CD4-positive, alpha-beta T cell (primary cell): ENCODE results near the gene VWF. TPM values are rescaled to one million over a fixed set of nuclear protein-coding genes. Genes with fewer than 3 reads are reported as not detected.

ENCODE experiments used
- ATAC-seq: fragments of 200-7000 bp; cut with Tn5 transposase; one replicate; pipeline ENCODE4 v1.10.0; 2022; ENCODE audit warnings: mild to moderate bottlenecking; ENCODE audit not compliant: poor library complexity
- CTCF ChIA-PET: fragments of 350-600 bp; sonication (Branson Sonifier 250); formaldehyde crosslinking; loops from one replicate; lab custom pipeline; 2021; ENCODE audit warnings: antibody characterized with exemption, inconsistent platforms; lab: Charles Lee
- POLR2A ChIA-PET: fragments of 350-600 bp; sonication (Branson Sonifier 250); formaldehyde crosslinking; loops from one replicate; lab custom pipeline; 2021; ENCODE audit warnings: antibody characterized with exemption, inconsistent platforms; lab: Charles Lee
- DNase-seq, 14 experiments: peaks; one replicate each; pipeline ENCODE4 v3.0.0-alpha.2; 2013 to 2020; ENCODE audit warnings: mixed read lengths in 2 of 14
- H3K27ac ChIP-seq, 2 donors: one replicate each; pipeline versions ENCODE4 v1.5.1 to v1.7.0; 2013; ENCODE audit warnings: low read length in 2 of 2, low read depth in 1 of 2, mild to moderate bottlenecking in 1 of 2
- H3K27me3 ChIP-seq, 2 experiments: 1 replicate in 1 of 2; 2 replicates in 1 of 2; pipeline versions ENCODE4 v1.6.1 to v1.7.0; 2013; ENCODE audit warnings: low read length in 2 of 2, control low read depth in 1 of 2, mild to moderate bottlenecking in 1 of 2, moderate library complexity in 1 of 2; ENCODE audit not compliant: insufficient read depth in 2 of 2, control insufficient read depth in 1 of 2
- H3K36me3 ChIP-seq: one replicate; pipeline ENCODE4 v1.6.1; 2013; ENCODE audit warnings: low read length, control low read depth; ENCODE audit not compliant: insufficient read depth
- H3K4me1 ChIP-seq: one replicate; pipeline ENCODE4 v1.6.1; 2013; ENCODE audit warnings: low read length, control low read depth; ENCODE audit not compliant: insufficient read depth
- H3K4me3 ChIP-seq: one replicate; pipeline ENCODE4 v1.5.1; 2013; ENCODE audit warnings: mild to moderate bottlenecking, low read length, moderate library complexity
- H3K9me3 ChIP-seq, 2 experiments: 1 replicate in 1 of 2; 2 replicates in 1 of 2; pipeline versions ENCODE4 v1.6.1 to v1.7.0; 2013; ENCODE audit warnings: low read length in 2 of 2, mild to moderate bottlenecking in 2 of 2, control low read depth in 1 of 2, moderate library complexity in 1 of 2; ENCODE audit not compliant: control insufficient read depth in 1 of 2, insufficient read depth in 1 of 2
- H3K27ac Mint-ChIP-seq: one replicate; pipeline ENCODE4 v1.8.0; 2020; ENCODE audit warnings: mixed read lengths
- H3K27me3 Mint-ChIP-seq: one replicate; pipeline ENCODE4 v1.8.0; 2021; ENCODE audit warnings: mixed read lengths
- H3K36me3 Mint-ChIP-seq: one replicate; pipeline ENCODE4 v1.8.0; 2021; ENCODE audit warnings: low read depth, mixed read lengths
- H3K4me1 Mint-ChIP-seq: one replicate; pipeline ENCODE4 v1.8.0; 2021; ENCODE audit warnings: low read depth, mixed read lengths
- H3K4me3 Mint-ChIP-seq: one replicate; pipeline ENCODE4 v1.8.0; 2020; ENCODE audit warnings: mild to moderate bottlenecking, mixed read lengths
- H3K9me3 Mint-ChIP-seq: one replicate; pipeline ENCODE4 v1.8.0; 2020; ENCODE audit warnings: mixed read lengths
- intact Hi-C, 2 experiments: fragments of 100-400 bp; cut with DNase I in 1 of 2; cut with micrococcal nuclease in 1 of 2; formaldehyde crosslinking; loops; one replicate each; pipeline versions ENCODE4 v1.15.1 to v1.9.0; 2023 to 2025; cut with DNase I, micrococcal nuclease
- total RNA-seq, 174 experiments: library from RNA in 2 of 174; stranded (reverse) in 2 of 174; gene quantifications; one replicate each; pipeline ENCODE4 v1.2.3 and lab custom pipeline; 2021 to 2026
- TF ChIP-seq, protein P1 (sequence below): fragments of 200-600 bp; IDR thresholded peaks from one replicate; pipeline ENCODE4 v1.8.0; 2022; ENCODE audit warnings: antibody characterized with exemption, mild to moderate bottlenecking

The VWF gene
- total RNA-seq, 2 experiments from 2014 or later, result 0.20 TPM; not detected in 1

DNA sequence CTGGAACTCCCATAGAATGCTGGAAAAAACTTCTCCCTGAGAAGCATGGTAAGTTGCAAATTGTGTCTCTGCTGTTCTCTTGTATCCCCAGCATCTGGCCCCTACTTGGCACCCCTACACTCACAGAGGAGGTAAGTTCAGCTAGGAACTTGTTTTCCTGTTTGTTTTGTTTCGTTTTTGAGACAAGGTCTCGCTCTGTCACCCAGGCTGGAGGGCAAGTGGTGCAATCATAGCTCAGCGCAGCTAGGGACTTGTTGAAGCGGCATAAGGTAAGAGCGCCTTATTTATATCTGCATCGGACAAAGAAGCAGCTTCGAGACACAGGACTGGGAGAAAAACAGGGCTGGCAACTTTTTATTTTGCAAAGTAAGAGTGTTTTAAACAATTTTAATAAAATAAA lies 161.0 kb downstream of the VWF start:
- no peaks in the 10 kb centered on the region for H3K9me3 ChIP-seq
- Mint-ChIP-seq H3K36me3 (no peaks in the 10 kb centered on the region), H3K27ac (no peak overlapping the region), H3K27me3 (no peaks in the 10 kb centered on the region), H3K4me1 (no peaks in the 10 kb centered on the region), H3K9me3 (no peaks in the 10 kb centered on the region), H3K4me3 (no peak overlapping the region)
- no peak overlapping the region for H3K4me3 ChIP-seq
- H3K4me1 ChIP-seq, result no peaks in the 10 kb centered on the region
- DNase-seq (no peak), ATAC-seq (no peak)
- H3K36me3 ChIP-seq, result no peaks in the 10 kb centered on the region
- peaks cover 0 to 6% of the 10 kb centered on the region in 2 experiments for H3K27me3 ChIP-seq
- H3K27ac ChIP-seq, result no peak overlapping the region
- TF ChIP-seq, protein P1, sequence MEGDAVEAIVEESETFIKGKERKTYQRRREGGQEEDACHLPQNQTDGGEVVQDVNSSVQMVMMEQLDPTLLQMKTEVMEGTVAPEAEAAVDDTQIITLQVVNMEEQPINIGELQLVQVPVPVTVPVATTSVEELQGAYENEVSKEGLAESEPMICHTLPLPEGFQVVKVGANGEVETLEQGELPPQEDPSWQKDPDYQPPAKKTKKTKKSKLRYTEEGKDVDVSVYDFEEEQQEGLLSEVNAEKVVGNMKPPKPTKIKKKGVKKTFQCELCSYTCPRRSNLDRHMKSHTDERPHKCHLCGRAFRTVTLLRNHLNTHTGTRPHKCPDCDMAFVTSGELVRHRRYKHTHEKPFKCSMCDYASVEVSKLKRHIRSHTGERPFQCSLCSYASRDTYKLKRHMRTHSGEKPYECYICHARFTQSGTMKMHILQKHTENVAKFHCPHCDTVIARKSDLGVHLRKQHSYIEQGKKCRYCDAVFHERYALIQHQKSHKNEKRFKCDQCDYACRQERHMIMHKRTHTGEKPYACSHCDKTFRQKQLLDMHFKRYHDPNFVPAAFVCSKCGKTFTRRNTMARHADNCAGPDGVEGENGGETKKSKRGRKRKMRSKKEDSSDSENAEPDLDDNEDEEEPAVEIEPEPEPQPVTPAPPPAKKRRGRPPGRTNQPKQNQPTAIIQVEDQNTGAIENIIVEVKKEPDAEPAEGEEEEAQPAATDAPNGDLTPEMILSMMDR, result no peak
- POLR2A ChIA-PET, result no interaction called here
- CTCF ChIA-PET, result no interaction called here
- intact Hi-C loops, result no loop called here

DNA sequence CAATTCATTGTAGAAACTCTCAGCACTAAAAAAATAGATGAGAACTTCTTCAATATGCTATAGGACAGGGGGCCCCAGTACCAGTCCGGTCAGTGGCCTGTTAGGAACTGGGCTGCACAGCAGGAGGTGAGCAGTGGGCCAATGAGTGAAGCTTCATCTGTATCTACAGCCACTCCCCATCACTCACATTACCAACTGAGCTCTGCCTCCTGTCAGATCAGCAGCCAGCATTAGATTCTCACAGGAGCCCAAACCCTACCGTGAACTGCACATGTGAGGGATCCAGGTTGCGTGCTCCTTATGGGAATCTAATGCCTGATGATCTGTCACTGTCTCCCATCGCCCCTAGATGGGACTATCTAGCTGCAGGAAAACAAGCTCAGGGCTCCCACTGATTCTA lies 163.7 kb downstream of the VWF start:
- Histone ChIP-seq H3K27ac (no peak overlapping the region), H3K4me1 (no peaks in the 10 kb centered on the region), H3K36me3 (no peaks in the 10 kb centered on the region), H3K4me3 (no peak overlapping the region), H3K9me3 (no peaks in the 10 kb centered on the region), H3K27me3 (peaks cover 0 to 3% of the 10 kb centered on the region in 2 experiments)
- TF ChIP-seq, protein P1, result no peak
- no peak for DNase-seq
- intact Hi-C loops, result no loop called here
- Mint-ChIP-seq H3K27ac (no peak overlapping the region), H3K4me3 (no peak overlapping the region), H3K4me1 (no peaks in the 10 kb centered on the region), H3K36me3 (no peaks in the 10 kb centered on the region), H3K27me3 (peaks cover 1% of the 10 kb centered on the region), H3K9me3 (no peaks in the 10 kb centered on the region)
- ChIA-PET CTCF (no interaction called here), POLR2A (no interaction called here)
- ATAC-seq, result no peak

DNA sequence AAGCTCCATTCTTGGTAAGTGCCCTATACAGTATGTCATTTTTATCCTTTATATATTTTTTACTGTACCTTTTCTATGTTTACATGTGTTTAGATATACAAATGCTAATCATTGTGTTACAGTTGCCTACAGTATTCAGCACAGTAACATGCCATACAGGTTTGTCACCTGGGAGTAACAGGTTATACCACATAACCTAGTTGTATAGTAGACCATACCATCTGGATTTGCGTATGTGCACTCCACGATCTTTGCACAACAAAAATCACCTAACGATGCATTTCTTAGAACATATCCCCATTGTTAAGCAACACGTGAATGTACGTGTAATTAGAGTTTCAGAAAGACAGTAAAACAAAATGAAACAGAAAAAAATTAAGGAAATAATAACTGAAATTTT lies 167.5 kb downstream of the VWF start:
- Mint-ChIP-seq H3K36me3 (no peaks in the 10 kb centered on the region), H3K27ac (no peak overlapping the region)
- POLR2A ChIA-PET, result no interaction called here

More for the DNA sequence above, 167.5 kb downstream of the VWF start:
- Histone ChIP-seq H3K27ac (no peak overlapping the region), H3K4me1 (no peaks in the 10 kb centered on the region), H3K4me3 (no peak overlapping the region), H3K9me3 (no peaks in the 10 kb centered on the region), H3K36me3 (no peaks in the 10 kb centered on the region), H3K27me3 (peaks cover 3 to 7% of the 10 kb centered on the region in 2 experiments)
- Mint-ChIP-seq H3K4me3 (no peak overlapping the region), H3K9me3 (no peaks in the 10 kb centered on the region), H3K27me3 (peaks cover 35% of the 10 kb centered on the region), H3K4me1 (no peaks in the 10 kb centered on the region)
- CTCF ChIA-PET, result interaction anchor here (1.6 kb wide), 1 partner anchor 9 kb away, joined by 4 read pairs; no protein-coding TSS in a partner anchor
- TF ChIP-seq, protein P1, result no peak
- intact Hi-C loops, result no loop called here
- ATAC-seq, result no peak
- DNase-seq, result no peak
